Naive thymus-derived CD8-positive, alpha-beta T cell (primary cell): ENCODE data around the gene KAZN. TPM values are rescaled to one million over a fixed set of nuclear protein-coding genes. Genes with fewer than 3 reads are reported as not detected.

Experiments
- ATAC-seq, 2 donors: fragments of 150-1000 bp; cut with Tn5 transposase in 1 of 2; sonication (Bioruptor Pico), chemical (Tn5 transposase) in 1 of 2; 1 replicate in 1 of 2; 2 replicates in 1 of 2; pipeline ENCODE4 v1.10.0; 2021; ENCODE audit warnings: mild to moderate bottlenecking in 2 of 2, moderate library complexity in 2 of 2
- POLR2A ChIA-PET: fragments of 350-600 bp; sonication (Branson Sonifier 250); formaldehyde crosslinking; loops from one replicate; lab custom pipeline; 2021; ENCODE audit warnings: antibody characterized with exemption; lab: Charles Lee
- DNase-seq, 10 donors: peaks; one replicate each; pipeline versions ENCODE4 v3.0.0 to v3.0.0-alpha.2; 2020 to 2022
- H3K27ac Mint-ChIP-seq, 10 donors: one replicate each; pipeline ENCODE4 v1.8.0; 2020 to 2022; ENCODE audit warnings: mild to moderate bottlenecking in 10 of 10, mixed read lengths in 10 of 10, moderate library complexity in 4 of 10, inconsistent platforms in 1 of 10
- H3K27me3 Mint-ChIP-seq, 5 donors: one replicate each; pipeline ENCODE4 v1.8.0; 2021 to 2022; ENCODE audit warnings: mixed read lengths in 5 of 5
- H3K36me3 Mint-ChIP-seq, 3 donors: one replicate each; pipeline ENCODE4 v1.8.0; 2020 to 2022; ENCODE audit warnings: mixed read lengths in 3 of 3, mild to moderate bottlenecking in 2 of 3, inconsistent platforms in 1 of 3
- H3K4me1 Mint-ChIP-seq, 4 donors: one replicate each; pipeline ENCODE4 v1.8.0; 2021 to 2022; ENCODE audit warnings: mixed read lengths in 4 of 4
- H3K4me3 Mint-ChIP-seq, 10 donors: one replicate each; pipeline ENCODE4 v1.8.0; 2020 to 2022; ENCODE audit warnings: mild to moderate bottlenecking in 10 of 10, mixed read lengths in 10 of 10, moderate library complexity in 6 of 10, inconsistent platforms in 1 of 10
- H3K9me3 Mint-ChIP-seq, 9 donors: one replicate each; pipeline ENCODE4 v1.8.0; 2020 to 2022; ENCODE audit warnings: mixed read lengths in 9 of 9, mild to moderate bottlenecking in 3 of 9, inconsistent platforms in 1 of 9, moderate library complexity in 1 of 9
- polyA plus RNA-seq, 3 donors: library from polyadenylated mRNA; unstranded; fragments of 300-500 nt; fragmentation: Illumina TruSeq; gene quantifications; one replicate each; pipeline ENCODE4 v1.2.3, GENCODE V29; 2021
- total RNA-seq, 8 experiments: library from RNA in 2 of 8; stranded (reverse) in 2 of 8; gene quantifications; one replicate each; pipeline ENCODE4 v1.2.3 and lab custom pipeline; 2021 to 2026

KAZN gene
- total and polyA plus RNA-seq, 5 experiments from 2014 or later, result 0.02 to 0.63 (median 0.12) TPM; not detected in 1

- Mint-ChIP-seq H3K9me3 (no peaks in the 10 kb centered on the region), H3K4me3 (no peak overlapping the region), H3K36me3 (no peaks in the 10 kb centered on the region), H3K4me1 (no peaks in the 10 kb centered on the region), H3K27me3 (peaks cover 11 to 47% (median 15%) of the 10 kb centered on the region in 5 donors), H3K27ac (no peak overlapping the region)
- ATAC-seq (no peak), DNase-seq (no peak)
- POLR2A ChIA-PET, result no interaction called here
Observed at GRCh38 chr1:14696761-14697160, 98.3 kb downstream of the KAZN start.

GRCh38 chr1:14697353-14697752 is 98.9 kb downstream of the KAZN start:
- POLR2A ChIA-PET, result no interaction called here
- ATAC-seq (no peak), DNase-seq (no peak)
- no peak overlapping the region for H3K27ac Mint-ChIP-seq
- no peaks in the 10 kb centered on the region for H3K4me1 Mint-ChIP-seq
- no peaks in the 10 kb centered on the region for H3K9me3 Mint-ChIP-seq
- no peak overlapping the region for H3K4me3 Mint-ChIP-seq
- peaks cover 11 to 41% (median 14%) of the 10 kb centered on the region in 5 donors for H3K27me3 Mint-ChIP-seq
- H3K36me3 Mint-ChIP-seq, result no peaks in the 10 kb centered on the region

GRCh38 chr1:14698314-14698713 is 99.8 kb downstream of the KAZN start:
- Mint-ChIP-seq H3K4me1 (no peaks in the 10 kb centered on the region), H3K4me3 (no peak overlapping the region), H3K9me3 (peaks cover 0 to 7% (median 0%) of the 10 kb centered on the region in 9 donors), H3K27ac (no peak overlapping the region), H3K36me3 (no peaks in the 10 kb centered on the region), H3K27me3 (peaks cover 11 to 37% (median 14%) of the 10 kb centered on the region in 5 donors)
- POLR2A ChIA-PET, result no interaction called here
- ATAC-seq (no peak), DNase-seq (no peak)

GRCh38 chr1:14699620-14700019 is 101.1 kb downstream of the KAZN start:
- ATAC-seq (no peak), DNase-seq (no peak)
- POLR2A ChIA-PET, result no interaction called here
- Mint-ChIP-seq H3K36me3 (no peaks in the 10 kb centered on the region), H3K27ac (no peak overlapping the region), H3K27me3 (peaks cover 6 to 34% (median 14%) of the 10 kb centered on the region in 5 donors), H3K9me3 (peaks cover 0 to 7% (median 0%) of the 10 kb centered on the region in 9 donors), H3K4me3 (no peak overlapping the region), H3K4me1 (no peaks in the 10 kb centered on the region)

GRCh38 chr1:14704846-14705245 is 106.4 kb downstream of the KAZN start:
- Mint-ChIP-seq H3K9me3 (peaks cover 5 to 38% (median 23%) of the 10 kb centered on the region in 9 donors), H3K4me1 (no peaks in the 10 kb centered on the region), H3K27ac (no peak overlapping the region), H3K4me3 (no peak overlapping the region), H3K27me3 (peaks cover 3 to 22% (median 7%) of the 10 kb centered on the region in 5 donors), H3K36me3 (peaks cover 0 to 12% (median 0%) of the 10 kb centered on the region in 3 donors)
- DNase-seq (no peak), ATAC-seq (no peak)
- POLR2A ChIA-PET, result no interaction called here

GRCh38 chr1:14705824-14706223 is 107.3 kb downstream of the KAZN start:
- ATAC-seq (no peak), DNase-seq (no peak)
- no peak overlapping the region for H3K4me3 Mint-ChIP-seq
- no peaks in the 10 kb centered on the region for H3K4me1 Mint-ChIP-seq
- H3K36me3 Mint-ChIP-seq, result peaks cover 0 to 12% (median 0%) of the 10 kb centered on the region in 3 donors
- POLR2A ChIA-PET, result no interaction called here
- H3K9me3 Mint-ChIP-seq, result peaks cover 6 to 48% (median 27%) of the 10 kb centered on the region in 9 donors
- H3K27me3 Mint-ChIP-seq, result peaks cover 2 to 27% (median 7%) of the 10 kb centered on the region in 5 donors
- H3K27ac Mint-ChIP-seq, result no peak overlapping the region

GRCh38 chr1:14706631-14707030 is 108.1 kb downstream of the KAZN start:
- Mint-ChIP-seq H3K36me3 (peaks cover 0 to 12% (median 0%) of the 10 kb centered on the region in 3 donors), H3K27ac (no peak overlapping the region), H3K4me1 (no peaks in the 10 kb centered on the region), H3K27me3 (peaks cover 2 to 27% (median 7%) of the 10 kb centered on the region in 5 donors), H3K9me3 (peaks cover 6 to 48% (median 27%) of the 10 kb centered on the region in 9 donors), H3K4me3 (no peak overlapping the region)
- no peak for DNase-seq
- no peak for ATAC-seq
- POLR2A ChIA-PET, result no interaction called here

GRCh38 chr1:14707531-14708445 is 109.3 kb downstream of the KAZN start:
- H3K27me3 Mint-ChIP-seq, result peaks cover 2 to 18% (median 7%) of the 10 kb centered on the region in 5 donors
- H3K36me3 Mint-ChIP-seq, result peaks cover 0 to 12% (median 0%) of the 10 kb centered on the region in 3 donors
- peaks cover 6 to 48% (median 27%) of the 10 kb centered on the region in 9 donors for H3K9me3 Mint-ChIP-seq
- no peaks in the 10 kb centered on the region for H3K4me1 Mint-ChIP-seq
- ATAC-seq, result no peak
- H3K27ac Mint-ChIP-seq, result no peak overlapping the region
- DNase-seq, result no peak
- POLR2A ChIA-PET, result no interaction called here
- no peak overlapping the region for H3K4me3 Mint-ChIP-seq

GRCh38 chr1:14710331-14710730 is 111.8 kb downstream of the KAZN start:
- ATAC-seq (no peak), DNase-seq (no peak)
- no peaks in the 10 kb centered on the region for H3K4me1 Mint-ChIP-seq
- peaks cover 0 to 12% (median 0%) of the 10 kb centered on the region in 3 donors for H3K36me3 Mint-ChIP-seq
- POLR2A ChIA-PET, result no interaction called here
- no peak overlapping the region for H3K4me3 Mint-ChIP-seq
- H3K27me3 Mint-ChIP-seq, result peaks cover 0 to 12% (median 2%) of the 10 kb centered on the region in 5 donors
- no peak overlapping the region for H3K27ac Mint-ChIP-seq
- H3K9me3 Mint-ChIP-seq, result peaks cover 4 to 47% (median 23%) of the 10 kb centered on the region in 9 donors

- H3K4me3 Mint-ChIP-seq, result no peak overlapping the region
- no peak overlapping the region for H3K27ac Mint-ChIP-seq
- H3K36me3 Mint-ChIP-seq, result peaks cover 0 to 12% (median 0%) of the 10 kb centered on the region in 3 donors
- peaks cover 3 to 37% (median 16%) of the 10 kb centered on the region in 9 donors for H3K9me3 Mint-ChIP-seq
- ATAC-seq, result no peak
- H3K27me3 Mint-ChIP-seq, result peaks cover 0 to 9% (median 0%) of the 10 kb centered on the region in 5 donors
- POLR2A ChIA-PET, result no interaction called here
- no peak for DNase-seq
- no peaks in the 10 kb centered on the region for H3K4me1 Mint-ChIP-seq
Observed at GRCh38 chr1:14712136-14712535, 113.7 kb downstream of the KAZN start.

- Mint-ChIP-seq H3K36me3 (peaks cover 0 to 8% (median 0%) of the 10 kb centered on the region in 3 donors), H3K27ac (no peak overlapping the region)
- POLR2A ChIA-PET, result no interaction called here
Observed at GRCh38 chr1:14713077-14713476, 114.6 kb downstream of the KAZN start.

GRCh38 chr1:14715266-14715665 is 116.8 kb downstream of the KAZN start:
- H3K27me3 Mint-ChIP-seq, result peaks cover 0 to 6% (median 0%) of the 10 kb centered on the region in 5 donors
- H3K36me3 Mint-ChIP-seq, result peaks cover 0 to 3% (median 0%) of the 10 kb centered on the region in 3 donors
- H3K4me3 Mint-ChIP-seq, result no peak overlapping the region
- ATAC-seq (no peak), DNase-seq (no peak)
- H3K9me3 Mint-ChIP-seq, result peaks cover 0 to 22% (median 3%) of the 10 kb centered on the region in 9 donors
- POLR2A ChIA-PET, result no interaction called here
- no peak overlapping the region for H3K27ac Mint-ChIP-seq
- H3K4me1 Mint-ChIP-seq, result no peaks in the 10 kb centered on the region

More at GRCh38 chr1:14713077-14713476, 114.6 kb downstream of the KAZN start:
- peaks cover 0 to 27% (median 12%) of the 10 kb centered on the region in 9 donors for H3K9me3 Mint-ChIP-seq
- H3K4me1 Mint-ChIP-seq, result no peaks in the 10 kb centered on the region
- DNase-seq, result no peak
- peaks cover 0 to 6% (median 0%) of the 10 kb centered on the region in 5 donors for H3K27me3 Mint-ChIP-seq
- H3K4me3 Mint-ChIP-seq, result no peak overlapping the region
- no peak for ATAC-seq

GRCh38 chr1:14715802-14716201 is 117.3 kb downstream of the KAZN start:
- POLR2A ChIA-PET, result no interaction called here
- H3K9me3 Mint-ChIP-seq, result peaks cover 0 to 22% (median 0%) of the 10 kb centered on the region in 9 donors

More at GRCh38 chr1:14715802-14716201, 117.3 kb downstream of the KAZN start:
- Mint-ChIP-seq H3K27ac (no peak overlapping the region), H3K36me3 (peaks cover 0 to 3% (median 0%) of the 10 kb centered on the region in 3 donors), H3K27me3 (peaks cover 0 to 3% (median 1%) of the 10 kb centered on the region in 5 donors), H3K4me1 (no peaks in the 10 kb centered on the region), H3K4me3 (no peak overlapping the region)
- DNase-seq, result no peak
- no peak for ATAC-seq
